K562 (cell line): ENCODE measurements around the gene TGM1. TPM values are rescaled to one million over a fixed set of nuclear protein-coding genes. Genes with fewer than 3 reads are reported as not detected.

Experiments used
- AFF1 ChIP-seq, 2 experiments: fragments of 450-650 bp; IDR thresholded peaks; 2 replicates each; pipeline ENCODE4 v1.6.1; 2018; ENCODE audit warnings: mild to moderate bottlenecking in 2 of 2, low read depth in 1 of 2; ENCODE audit not compliant: partially characterized antibody in 2 of 2
- BMI1 ChIP-seq: fragments of 150-350 bp; IDR thresholded peaks from 2 replicates; pipeline ENCODE4 v1.6.1; 2014; ENCODE audit warnings: low read length
- CREB3L1 ChIP-seq: fragments of 450-650 bp; IDR thresholded peaks from 2 replicates; pipeline ENCODE4 v1.6.1; 2014; ENCODE audit warnings: low read depth, mild to moderate bottlenecking, moderate library complexity, borderline replicate concordance
- ELF1 ChIP-seq: fragments of 200-800 bp; sonication (Bioruptor generic); IDR thresholded peaks from 2 replicates; pipeline ENCODE4 v1.6.1; 2016; ENCODE audit warnings: missing genetic modification characterization, missing compliant biosample characterization
- ETS2 ChIP-seq: IDR thresholded peaks from 2 replicates; pipeline ENCODE4 v1.6.1; 2016; ENCODE audit warnings: borderline replicate concordance, missing genetic modification characterization, mild to moderate bottlenecking, moderate library complexity, missing compliant biosample characterization; ENCODE audit not compliant: poor library complexity, severe bottlenecking
- GABPB1 ChIP-seq: sonication (generic); formaldehyde crosslinking; IDR thresholded peaks from 2 replicates; pipeline ENCODE4 v1.8.0; 2022; ENCODE audit warnings: mild to moderate bottlenecking, missing genetic modification reagents
- MBD1 ChIP-seq: fragments of 250-450 bp; sonication (Bioruptor Pico); IDR thresholded peaks from 2 replicates; pipeline ENCODE4 v1.8.0; 2022; ENCODE audit warnings: inconsistent platforms
- NFIX ChIP-seq: fragments of 250-450 bp; sonication (Bioruptor Pico); IDR thresholded peaks from 2 replicates; pipeline ENCODE4 v1.4.0; 2020; ENCODE audit warnings: low read depth, mild to moderate bottlenecking, moderate library complexity
- NKRF ChIP-seq: fragments of 450-650 bp; IDR thresholded peaks from 2 replicates; pipeline ENCODE4 v1.6.1; 2016; ENCODE audit warnings: borderline replicate concordance
- PCBP1 ChIP-seq: fragments of 200-400 bp; formaldehyde crosslinking; IDR thresholded peaks from 2 replicates; pipeline ENCODE4 v1.6.1; 2018; ENCODE audit warnings: mild to moderate bottlenecking, low read depth, low read length; ENCODE audit not compliant: poor library complexity, severe bottlenecking
- POLR2A ChIP-seq: fragments of 450-650 bp; conservative IDR thresholded peaks from 2 replicates; pipeline ENCODE4 v1.6.1; 2016
- PRMT5 ChIP-seq: sonication (generic); formaldehyde crosslinking; IDR thresholded peaks from 2 replicates; pipeline ENCODE4 v1.5.0; 2020; ENCODE audit warnings: missing genetic modification reagents
- RBBP5 ChIP-seq: fragments of 200-600 bp; sonication (generic); IDR thresholded peaks from 2 replicates; pipeline ENCODE4 v1.6.1; 2012; ENCODE audit warnings: borderline replicate concordance, mild to moderate bottlenecking, low read length, control low read depth, inconsistent platforms; ENCODE audit not compliant: insufficient read depth, poor library complexity, severe bottlenecking
- TBL1XR1 ChIP-seq, 2 experiments: IDR thresholded peaks; 2 replicates each; pipeline ENCODE4 v1.6.1; 2012; ENCODE audit warnings: improper control_type of control experiment in 2 of 2, low read length in 2 of 2, mild to moderate bottlenecking in 1 of 2
- ZNF740 ChIP-seq, 3 experiments: fragments of 200-800 bp in 1 of 3; sonication (Bioruptor generic) in 1 of 3; sonication (generic) in 1 of 3; formaldehyde crosslinking in 1 of 3; IDR thresholded peaks; 2 replicates each; pipeline versions ENCODE4 v1.6.1 to v1.8.0; 2016 to 2022; ENCODE audit warnings: mild to moderate bottlenecking in 2 of 3, missing compliant biosample characterization in 2 of 3, missing genetic modification characterization in 2 of 3, missing genetic modification reagents in 1 of 3
- polyA plus RNA-seq, 8 experiments: library from polyadenylated mRNA; depleted of rRNA in 4 of 8; stranded (reverse) in 5 of 8; unstranded in 3 of 8; fragments of >200 nt; fragmentation: Nextera tagmentation in 2 of 8; fragmentation: Illumina TruSeq in 1 of 8; extraction: Ambion mirVana in 2 of 8; extraction: Trizol in 1 of 8; gene quantifications; 2 replicates each; pipeline versions ENCODE4 v1.2.1 to v1.2.3, GENCODE V29; 2011 to 2014; ENCODE audit warnings: inconsistent platforms in 1 of 8, missing spikeins in 1 of 8
- total RNA-seq, 7 experiments: library from RNA; depleted of rRNA in 6 of 7; stranded (reverse); fragments of >200 nt in 6 of 7; fragmentation: Illumina TruSeq in 2 of 7; extraction: Trizol in 2 of 7; gene quantifications; 2 replicates each; pipeline versions ENCODE4 v1.2.1 to v1.2.3, GENCODE V29; 2011 to 2021; ENCODE audit warnings: low replicate concordance in 1 of 7

The TGM1 gene
- total and polyA plus RNA-seq, 9 of the 15 experiments (the other 6 are each of a cell fraction or from before 2014, with no cell fraction given) = 0.13 to 4.4 (median 0.88) TPM

GRCh38 chr14:24232121-24232644 lies 30.8 kb downstream of the TGM1 start, which contains the start of gene NEDD8 (continued):
- TF ChIP-seq MBD1 (no peak), ELF1 (tag) (peak; percentile 82), CREB3L1 (peak; percentile 76; the same call in 1 of the 2 replicates), NKRF (peak; percentile 65; the same call in 1 of the 2 replicates), ETS2 (tag) (no peak), NFIX (CRISPR knock-in tag) (no peak), RBBP5 (peak; percentile 32), PRMT5 (CRISPR knock-in tag) (no peak), ZNF740 (CRISPR knock-in tag; IDR thresholded peaks at IDR 0.05) (peak; percentile 96), ZNF740 (tag; IDR thresholded peaks at IDR 0.05) (peak in 1 of 2 experiments; percentile 98; a peak in 2 of 4 replicates), GABPB1 (peak; percentile 94), BMI1 (no peak), TBL1XR1 (IDR thresholded peaks at IDR 0.05; ENCODE audit: low read length in 2 of 2) (no peak), AFF1 (IDR thresholded peaks at IDR 0.05; ENCODE audit: low read depth in 1 of 2, partially characterized antibody in 2 of 2) (peak in 1 of 2 experiments; percentile 97), POLR2A (peak; percentile 70), PCBP1 (peak; percentile 43)
